ENCODE data around the gene ALKBH3.

Gene ALKBH3

DNA sequence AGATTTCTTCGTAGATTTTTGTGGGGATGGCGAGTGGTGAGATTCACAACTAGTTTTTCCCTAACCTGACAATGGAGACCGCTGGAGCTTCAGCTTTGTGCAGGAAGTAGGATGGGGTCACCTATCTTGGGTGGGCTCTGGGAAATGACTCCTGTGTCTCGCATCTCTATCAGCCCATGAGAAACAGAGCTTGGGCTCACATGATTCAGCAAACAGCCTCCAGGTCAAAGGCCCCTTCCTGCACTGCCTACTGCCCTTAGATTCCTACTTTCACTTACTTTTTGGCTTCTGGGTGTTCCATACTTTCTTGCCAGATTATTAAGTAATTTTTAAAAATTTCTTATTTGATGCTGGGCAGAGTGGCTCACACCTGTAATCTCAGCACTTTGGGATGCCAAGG lies 88.1 kb downstream of the ALKBH3 start:
- DNase-seq, result no peak

GRCh38 chr11:43969543-43969942 lies 88.9 kb downstream of the ALKBH3 start:
- peak; percentile 36 to 68 for DNase-seq

All from Kasumi-1 (cell line).